Measurements from ENCODE around the gene PRPH.
"Not testable (repeated sequence)": the region's sequence is repeated elsewhere in the genome, so short reads cannot be mapped to it uniquely, and the experiment has no call there.

The PRPH gene

GRCh38 chr12:49331380-49332222, 36.7 kb downstream of the PRPH start:
- Histone ChIP-seq H3K9me3 (ENCODE audit: control insufficient read depth, low read depth, low read length) (no peaks in the 10 kb centered on the region), H3K9ac (ENCODE audit: low read length) (no peak overlapping the region), H3K4me1 (ENCODE audit: control insufficient read depth, low read depth, low read length) (no peaks in the 10 kb centered on the region), H3K27ac (ENCODE audit: low read length) (no peak overlapping the region), H3K36me3 (ENCODE audit: control insufficient read depth, low read depth, low read length) (peaks cover 30% of the 10 kb centered on the region), H3K27me3 (ENCODE audit: control insufficient read depth, insufficient read depth, low read length) (peaks cover 28% of the 10 kb centered on the region), H3K4me3 (ENCODE audit: low read length) (no peak overlapping the region)

GRCh38 chr12:49332441-49332861, 37.5 kb downstream of the PRPH start:
- H3K36me3 ChIP-seq (ENCODE audit: control insufficient read depth, low read depth, low read length), result peaks cover 22% of the 10 kb centered on the region
- H3K27ac ChIP-seq (ENCODE audit: low read length), result no peak overlapping the region
- no peaks in the 10 kb centered on the region for H3K9me3 ChIP-seq (ENCODE audit: control insufficient read depth, low read depth, low read length)
- H3K27me3 ChIP-seq (ENCODE audit: control insufficient read depth, insufficient read depth, low read length), result peaks cover 37% of the 10 kb centered on the region
- no peak overlapping the region for H3K4me3 ChIP-seq (ENCODE audit: low read length)
- peaks cover 2% of the 10 kb centered on the region for H3K4me1 ChIP-seq (ENCODE audit: control insufficient read depth, low read depth, low read length)
- no peak overlapping the region for H3K9ac ChIP-seq (ENCODE audit: low read length)

- Histone ChIP-seq H3K27ac (ENCODE audit: low read length) (no peak overlapping the region), H3K4me3 (ENCODE audit: low read length) (no peak overlapping the region), H3K27me3 (ENCODE audit: control insufficient read depth, insufficient read depth, low read length) (peaks cover 41% of the 10 kb centered on the region)
Measured at GRCh38 chr12:49332891-49333371, 38.0 kb downstream of the PRPH start.

GRCh38 chr12:49333778-49334177, 38.8 kb downstream of the PRPH start:
- H3K27me3 ChIP-seq (ENCODE audit: control insufficient read depth, insufficient read depth, low read length), result peaks cover 50% of the 10 kb centered on the region
- peaks cover 21% of the 10 kb centered on the region for H3K36me3 ChIP-seq (ENCODE audit: control insufficient read depth, low read depth, low read length)
- H3K4me1 ChIP-seq (ENCODE audit: control insufficient read depth, low read depth, low read length), result peaks cover 16% of the 10 kb centered on the region

More at GRCh38 chr12:49332891-49333371, 38.0 kb downstream of the PRPH start:
- Histone ChIP-seq H3K36me3 (ENCODE audit: control insufficient read depth, low read depth, low read length) (peaks cover 22% of the 10 kb centered on the region), H3K9ac (ENCODE audit: low read length) (no peak overlapping the region), H3K9me3 (ENCODE audit: control insufficient read depth, low read depth, low read length) (no peaks in the 10 kb centered on the region), H3K4me1 (ENCODE audit: control insufficient read depth, low read depth, low read length) (peaks cover 7% of the 10 kb centered on the region)

GRCh38 chr12:49334226-49334625, 39.3 kb downstream of the PRPH start:
- H3K4me1 ChIP-seq (ENCODE audit: control insufficient read depth, low read depth, low read length), result peaks cover 20% of the 10 kb centered on the region
- no peak overlapping the region for H3K4me3 ChIP-seq (ENCODE audit: low read length)
- H3K9ac ChIP-seq (ENCODE audit: low read length), result no peak overlapping the region
- H3K9me3 ChIP-seq (ENCODE audit: control insufficient read depth, low read depth, low read length), result no peaks in the 10 kb centered on the region
- peaks cover 54% of the 10 kb centered on the region for H3K27me3 ChIP-seq (ENCODE audit: control insufficient read depth, insufficient read depth, low read length)
- no peak overlapping the region for H3K27ac ChIP-seq (ENCODE audit: low read length)
- H3K36me3 ChIP-seq (ENCODE audit: control insufficient read depth, low read depth, low read length), result peaks cover 17% of the 10 kb centered on the region

More at GRCh38 chr12:49333778-49334177, 38.8 kb downstream of the PRPH start:
- H3K27ac ChIP-seq (ENCODE audit: low read length); H3K4me3 ChIP-seq (ENCODE audit: low read length); H3K9me3 ChIP-seq (ENCODE audit: control insufficient read depth, low read depth, low read length); H3K9ac ChIP-seq (ENCODE audit: low read length): not testable (repeated sequence)

GRCh38 chr12:49334681-49335080, 39.7 kb downstream of the PRPH start:
- Histone ChIP-seq H3K9ac (ENCODE audit: low read length) (no peak overlapping the region), H3K4me3 (ENCODE audit: low read length) (no peak overlapping the region), H3K27me3 (ENCODE audit: control insufficient read depth, insufficient read depth, low read length) (peaks cover 59% of the 10 kb centered on the region), H3K27ac (ENCODE audit: low read length) (no peak overlapping the region), H3K9me3 (ENCODE audit: control insufficient read depth, low read depth, low read length) (no peaks in the 10 kb centered on the region), H3K36me3 (ENCODE audit: control insufficient read depth, low read depth, low read length) (peaks cover 12% of the 10 kb centered on the region), H3K4me1 (ENCODE audit: control insufficient read depth, low read depth, low read length) (peaks cover 22% of the 10 kb centered on the region)

- H3K4me1 ChIP-seq (ENCODE audit: control insufficient read depth, low read depth, low read length), result peaks cover 24% of the 10 kb centered on the region
- no peak overlapping the region for H3K27ac ChIP-seq (ENCODE audit: low read length)
- no peak overlapping the region for H3K4me3 ChIP-seq (ENCODE audit: low read length)
- H3K36me3 ChIP-seq (ENCODE audit: control insufficient read depth, low read depth, low read length), result peaks cover 7% of the 10 kb centered on the region
- H3K9ac ChIP-seq (ENCODE audit: low read length), result no peak overlapping the region
- no peaks in the 10 kb centered on the region for H3K9me3 ChIP-seq (ENCODE audit: control insufficient read depth, low read depth, low read length)
- H3K27me3 ChIP-seq (ENCODE audit: control insufficient read depth, insufficient read depth, low read length), result peaks cover 65% of the 10 kb centered on the region
Measured at GRCh38 chr12:49335118-49335954, 40.4 kb downstream of the PRPH start.

GRCh38 chr12:49335955-49336644, 41.2 kb downstream of the PRPH start:
- peak overlapping the region; percentile 49 for H3K4me3 ChIP-seq (ENCODE audit: low read length)

GRCh38 chr12:49336645-49337584, 42.0 kb downstream of the PRPH start, which contains the start of gene C1QL4:
C1QL4 (minus strand) TSS chr12:49337188; CDS start chr12:49336477, 711 bp downstream.
- Histone ChIP-seq H3K4me1 (ENCODE audit: control insufficient read depth, low read depth, low read length) (peaks cover 34% of the 10 kb centered on the region), H3K4me3 (ENCODE audit: low read length) (peak within 1 kb of the TSS; percentile 49), H3K27ac (ENCODE audit: low read length) (no peak within 1 kb of the TSS), H3K27me3 (ENCODE audit: control insufficient read depth, insufficient read depth, low read length) (peaks cover 81% of the 10 kb centered on the region), H3K9me3 (ENCODE audit: control insufficient read depth, low read depth, low read length) (no peaks in the 10 kb centered on the region), H3K36me3 (ENCODE audit: control insufficient read depth, low read depth, low read length) (no peaks in the 10 kb centered on the region), H3K9ac (ENCODE audit: low read length) (no peak within 1 kb of the TSS)

More at GRCh38 chr12:49335955-49336644, 41.2 kb downstream of the PRPH start:
- H3K9me3 ChIP-seq (ENCODE audit: control insufficient read depth, low read depth, low read length), result no peaks in the 10 kb centered on the region
- no peak overlapping the region for H3K27ac ChIP-seq (ENCODE audit: low read length)
- no peaks in the 10 kb centered on the region for H3K36me3 ChIP-seq (ENCODE audit: control insufficient read depth, low read depth, low read length)
- peaks cover 30% of the 10 kb centered on the region for H3K4me1 ChIP-seq (ENCODE audit: control insufficient read depth, low read depth, low read length)
- no peak overlapping the region for H3K9ac ChIP-seq (ENCODE audit: low read length)
- H3K27me3 ChIP-seq (ENCODE audit: control insufficient read depth, insufficient read depth, low read length), result peaks cover 73% of the 10 kb centered on the region

GRCh38 chr12:49338830-49339463, 44.0 kb downstream of the PRPH start:
- H3K36me3 ChIP-seq (ENCODE audit: control insufficient read depth, low read depth, low read length), result no peaks in the 10 kb centered on the region
- H3K9me3 ChIP-seq (ENCODE audit: control insufficient read depth, low read depth, low read length), result no peaks in the 10 kb centered on the region
- H3K27ac ChIP-seq (ENCODE audit: low read length), result no peak overlapping the region
- no peak overlapping the region for H3K4me3 ChIP-seq (ENCODE audit: low read length)
- no peak overlapping the region for H3K9ac ChIP-seq (ENCODE audit: low read length)
- H3K27me3 ChIP-seq (ENCODE audit: control insufficient read depth, insufficient read depth, low read length), result peaks cover 100% of the 10 kb centered on the region
- H3K4me1 ChIP-seq (ENCODE audit: control insufficient read depth, low read depth, low read length), result peaks cover 38% of the 10 kb centered on the region
